ENCODE data around the gene FAM227B.
"Not testable (repeated sequence)": the region's sequence is repeated elsewhere in the genome, so short reads cannot be mapped to it uniquely, and the experiment has no call there.

Gene FAM227B

DNA sequence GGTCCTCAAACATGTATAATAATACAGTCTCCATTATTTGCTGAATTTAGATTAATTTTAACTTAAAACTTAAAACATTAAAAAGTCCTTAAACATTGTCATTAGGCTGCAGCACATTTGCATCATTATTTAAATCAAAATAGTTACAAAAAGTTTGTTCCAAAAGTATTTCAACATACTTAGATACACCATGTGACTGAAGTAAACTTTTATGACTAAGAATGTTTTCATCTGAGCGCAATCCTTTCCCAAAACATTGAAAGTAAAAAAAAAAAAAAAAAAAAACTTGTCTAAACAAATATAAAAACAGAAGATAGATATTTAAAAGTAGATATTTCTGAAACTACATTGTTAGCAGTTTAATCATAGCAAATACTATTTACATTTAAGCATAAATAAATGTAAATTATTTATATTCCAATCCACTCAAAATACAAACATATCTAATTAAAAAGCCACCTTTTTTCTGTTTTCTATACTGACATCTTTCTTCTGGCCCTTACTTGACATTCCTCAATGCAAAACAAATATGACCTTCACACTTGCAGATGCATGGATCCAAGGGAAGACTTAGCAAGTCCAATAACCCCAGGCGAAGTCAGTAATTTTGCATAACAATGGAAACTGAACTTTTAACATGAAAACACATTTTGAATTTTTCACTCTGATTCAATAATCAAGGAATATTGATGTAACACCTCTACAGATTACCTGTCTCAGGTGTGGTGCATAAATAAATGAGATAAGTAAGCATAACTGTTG is 10.3 kb downstream of the FAM227B start:
- no peak for DNase-seq

DNA sequence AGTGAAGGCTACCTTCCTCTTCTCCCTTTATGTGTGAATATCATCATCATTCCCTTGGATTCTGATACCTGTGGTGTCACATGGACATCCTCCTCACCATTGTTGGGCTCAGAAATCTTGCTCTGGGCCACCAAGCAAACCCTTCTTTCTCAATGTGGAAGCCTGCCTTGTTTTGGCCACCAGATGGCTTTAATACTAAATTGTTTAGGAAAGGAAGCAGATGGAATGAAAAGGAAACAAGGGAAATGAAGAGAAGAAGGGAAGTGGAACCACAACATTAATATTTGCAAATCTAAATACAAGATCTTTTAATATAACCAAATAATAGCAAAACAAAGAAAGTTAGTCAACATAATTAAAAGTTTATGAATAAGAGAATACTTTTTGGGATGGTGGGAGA is 14.0 kb downstream of the FAM227B start:
- DNase-seq, result no peak

DNA sequence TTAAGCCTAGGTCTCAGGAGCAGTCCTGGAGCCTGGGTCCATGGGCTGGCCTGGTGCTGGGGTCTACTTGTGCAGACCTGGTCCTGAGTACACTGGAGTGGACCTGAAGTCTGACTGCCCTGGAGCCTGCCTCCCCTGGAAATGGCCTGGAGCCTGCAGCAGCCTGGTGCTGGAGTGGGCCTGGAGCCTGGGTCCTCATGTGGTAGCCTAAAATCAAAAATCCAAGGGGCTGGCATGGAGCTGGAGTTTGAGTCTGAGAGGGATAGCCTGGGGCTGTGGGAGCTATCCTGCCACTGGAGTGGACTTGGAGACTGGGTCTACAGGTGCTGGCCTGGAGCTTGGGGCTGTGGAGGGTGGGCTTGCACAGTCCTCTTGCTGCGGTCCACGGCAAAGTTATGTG is 15.0 kb downstream of the FAM227B start:
- no peak for DNase-seq

DNA sequence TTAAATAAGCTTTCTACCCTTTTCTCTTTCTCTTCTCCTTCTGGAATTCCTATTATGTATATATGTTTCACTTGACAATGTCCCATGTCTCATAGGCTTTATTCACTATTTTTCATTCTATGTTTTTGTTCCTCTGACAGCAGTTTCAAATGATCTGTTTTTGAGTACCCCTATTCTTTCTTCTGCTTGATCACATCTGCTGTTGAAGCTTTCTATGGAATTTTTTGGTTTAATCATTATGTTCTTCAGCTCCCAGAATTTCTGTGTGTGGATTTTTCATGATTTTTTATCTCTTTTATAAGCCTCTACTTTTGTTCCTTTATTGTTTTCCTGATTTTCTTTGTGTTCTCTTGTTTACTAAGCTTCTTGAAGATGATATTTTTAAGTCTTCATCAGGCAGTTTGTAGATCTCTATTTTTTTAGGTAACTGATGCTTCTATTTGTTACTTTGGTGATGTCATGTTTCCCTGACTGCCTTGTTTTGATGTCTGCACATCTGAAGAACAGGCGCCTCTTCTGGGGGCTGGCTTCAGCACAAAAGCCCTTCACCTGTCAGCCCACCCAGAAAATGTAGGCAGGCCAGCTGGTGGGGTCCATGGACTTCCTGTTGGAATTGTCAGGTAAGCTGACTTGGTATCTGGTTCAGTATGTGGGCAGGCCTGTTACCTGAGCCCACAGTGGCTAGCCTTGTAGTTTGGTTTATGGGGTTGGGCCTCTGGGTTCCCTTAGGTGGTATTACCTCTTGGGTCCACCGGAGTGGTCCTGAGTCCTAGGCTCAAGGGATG is 15.8 kb downstream of the FAM227B start:
- DNase-seq, result no peak

DNA sequence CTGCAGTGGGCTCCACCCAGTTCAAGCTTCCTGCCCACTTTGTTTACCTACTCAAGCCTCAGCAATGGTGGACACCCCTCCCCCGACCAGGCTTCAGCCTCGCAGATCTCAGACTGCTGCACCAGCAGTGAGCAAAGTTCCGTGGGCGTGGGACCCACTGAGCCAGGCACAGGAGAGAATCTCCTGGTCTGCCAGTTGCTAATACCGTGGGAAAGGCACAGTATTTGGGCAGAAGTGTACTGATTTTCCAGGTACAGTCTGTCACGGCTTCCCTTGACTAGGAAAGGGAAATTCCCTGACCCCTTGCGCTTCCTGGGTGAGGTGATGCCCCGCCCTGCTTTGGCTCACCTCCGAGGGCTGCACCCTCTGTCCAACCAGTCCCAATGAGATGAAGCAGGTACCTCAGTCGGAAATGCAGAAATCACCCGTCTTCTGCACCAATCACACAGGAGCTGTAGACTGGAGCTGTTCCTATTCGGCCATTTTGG is 27.7 kb downstream of the FAM227B start:
- not testable (repeated sequence) for DNase-seq

DNA sequence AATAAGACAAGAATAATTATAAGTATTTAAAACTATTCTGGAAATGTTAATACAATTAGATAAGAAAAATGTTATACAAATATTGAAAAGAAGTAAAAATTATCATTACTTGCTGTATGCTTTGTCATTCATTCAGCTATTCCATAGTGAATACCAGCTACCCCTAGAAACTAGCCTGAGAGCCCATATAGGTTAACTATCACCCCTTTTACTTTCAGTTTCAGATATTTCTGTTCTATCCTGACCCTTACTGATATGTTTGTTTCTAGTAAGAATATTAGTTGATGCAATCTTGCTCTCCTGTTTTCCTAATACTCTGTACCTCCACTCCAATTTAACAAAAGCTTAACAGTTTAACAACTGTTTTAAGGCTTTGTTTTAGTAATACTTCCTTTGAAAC is 31.6 kb downstream of the FAM227B start:
- DNase-seq, result no peak

DNA sequence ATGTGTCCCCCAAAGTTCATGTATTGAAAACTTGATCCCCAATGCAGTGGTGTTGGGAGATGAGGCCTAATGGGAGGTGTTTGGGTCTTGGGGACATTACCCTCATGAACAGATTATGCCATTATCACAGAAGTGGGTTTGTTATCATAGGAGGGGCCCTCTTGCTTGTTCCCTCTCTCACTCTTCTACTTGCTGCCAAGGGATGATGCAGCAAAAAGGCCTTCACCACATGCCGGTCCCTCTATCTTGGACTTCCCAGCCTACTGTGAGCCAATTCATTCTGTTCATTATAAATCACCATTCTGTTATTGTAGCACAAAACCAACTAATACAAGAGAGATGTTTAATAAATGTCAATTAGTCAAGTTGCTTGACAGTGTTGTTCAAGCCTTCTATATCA is 47.2 kb downstream of the FAM227B start:
- no peak for DNase-seq

DNA sequence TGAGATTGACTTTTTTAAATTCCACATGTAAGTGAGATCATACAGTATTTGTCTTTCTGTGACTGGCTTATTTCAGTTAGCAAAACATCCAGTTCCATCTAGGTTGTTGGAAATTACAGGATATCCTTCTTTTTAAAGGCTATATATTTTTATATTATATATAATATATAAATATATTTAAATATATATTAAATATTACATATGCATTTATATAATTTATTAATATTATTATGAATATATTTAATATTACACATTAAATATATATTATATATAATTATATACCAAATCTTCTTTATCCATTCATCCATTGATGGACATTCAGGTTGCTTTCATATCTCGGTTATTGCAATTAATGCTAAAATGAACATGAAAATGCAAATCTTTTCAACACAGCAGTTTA is 49.9 kb downstream of the FAM227B start:
- DNase-seq, result no peak

DNA sequence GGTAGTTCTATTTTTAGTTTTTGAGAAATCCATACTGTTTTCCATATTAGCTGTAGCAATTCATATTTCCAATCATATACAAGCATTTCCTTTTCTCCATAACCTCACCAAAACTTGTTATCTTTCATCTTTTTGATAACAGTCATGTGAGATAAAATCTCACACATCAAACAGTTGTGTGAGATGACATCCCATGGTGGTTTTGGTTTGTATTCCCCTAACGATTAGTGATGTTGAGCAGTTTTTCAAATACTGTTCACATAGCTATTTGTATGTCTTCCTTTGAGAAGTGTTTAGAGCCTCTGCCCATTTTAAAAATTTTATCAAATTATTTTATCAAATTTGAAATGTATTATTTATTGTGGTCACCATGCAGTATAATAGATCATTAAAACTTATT is 50.4 kb downstream of the FAM227B start:
- DNase-seq, result no peak

DNA sequence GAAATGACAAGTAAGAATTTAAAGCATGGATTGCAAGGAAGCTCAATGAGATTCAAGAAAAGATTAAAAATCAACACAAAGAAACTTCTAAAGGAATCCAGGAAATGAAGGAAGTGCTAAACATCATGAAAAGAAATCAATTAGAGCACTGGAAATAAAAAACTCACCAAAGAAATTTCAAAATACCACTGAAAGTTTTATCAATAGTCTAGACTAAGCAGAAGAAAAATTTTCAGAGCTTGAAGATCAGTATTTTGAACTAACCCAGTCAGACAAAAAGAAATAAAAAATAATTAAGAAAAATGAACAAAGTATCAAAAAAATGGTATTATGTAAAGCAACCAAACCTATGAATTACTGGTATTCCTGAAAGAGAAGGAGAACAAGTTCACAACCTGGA is 60.6 kb downstream of the FAM227B start:
- no peak for DNase-seq

DNA sequence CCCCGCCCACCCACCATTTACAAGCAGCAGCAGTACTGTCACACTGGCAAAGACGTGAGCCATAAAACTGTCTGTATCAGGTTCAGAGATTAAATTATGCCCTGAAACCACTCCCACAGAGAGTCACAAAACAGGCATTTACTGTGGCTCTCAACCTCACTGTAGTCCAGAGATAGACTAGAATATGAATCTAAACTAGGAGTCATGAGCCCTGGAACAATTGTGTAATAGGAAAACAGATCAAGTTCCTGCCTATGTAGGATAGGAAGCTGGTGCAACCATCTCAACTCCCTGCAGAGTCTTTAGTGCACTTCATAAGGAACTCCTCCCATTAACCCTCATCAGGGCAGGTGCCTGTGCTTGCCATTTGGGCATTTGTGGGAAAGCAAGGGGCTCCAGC is 61.7 kb downstream of the FAM227B start:
- no peak for DNase-seq

DNA sequence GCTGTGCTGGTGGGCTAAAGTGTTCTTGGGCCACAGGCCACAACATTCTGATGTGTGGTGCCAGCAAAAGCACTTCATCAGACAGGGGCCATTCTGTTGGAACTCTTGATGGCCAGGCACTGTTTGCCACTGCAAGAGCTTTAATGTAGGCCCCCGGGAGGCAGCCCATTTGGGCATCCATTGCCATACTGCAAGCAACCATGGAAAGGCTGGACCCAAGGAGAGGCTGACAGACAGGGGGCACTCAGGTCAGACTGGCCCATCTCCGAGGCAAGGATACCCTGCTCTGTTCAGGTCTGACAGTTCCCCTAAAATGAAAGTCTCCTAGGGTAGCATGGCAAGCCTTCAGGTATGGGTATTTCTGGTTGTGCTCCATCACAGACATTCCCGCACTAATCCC is 64.2 kb downstream of the FAM227B start:
- DNase-seq, result no peak

DNA sequence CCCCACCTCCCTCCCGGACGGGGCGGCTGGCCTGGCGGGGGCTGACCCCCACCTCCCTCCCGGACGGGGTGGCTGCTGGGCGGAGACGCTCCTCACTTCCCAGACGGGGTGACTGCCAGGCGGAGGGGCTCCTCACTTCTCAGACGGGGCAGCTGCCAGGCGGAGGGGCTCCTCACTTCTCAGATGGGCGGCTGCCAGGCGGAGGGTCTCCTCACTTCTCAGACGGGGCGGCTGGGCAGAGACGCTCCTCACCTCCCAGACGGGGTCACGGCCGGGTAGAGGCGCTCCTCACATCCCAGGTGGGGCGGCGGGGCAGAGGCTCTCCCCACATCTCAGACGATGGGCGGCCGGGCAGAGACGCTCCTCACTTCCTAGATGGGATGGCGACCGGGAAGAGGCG is 70.3 kb downstream of the FAM227B start:
- not testable (repeated sequence) for DNase-seq

DNA sequence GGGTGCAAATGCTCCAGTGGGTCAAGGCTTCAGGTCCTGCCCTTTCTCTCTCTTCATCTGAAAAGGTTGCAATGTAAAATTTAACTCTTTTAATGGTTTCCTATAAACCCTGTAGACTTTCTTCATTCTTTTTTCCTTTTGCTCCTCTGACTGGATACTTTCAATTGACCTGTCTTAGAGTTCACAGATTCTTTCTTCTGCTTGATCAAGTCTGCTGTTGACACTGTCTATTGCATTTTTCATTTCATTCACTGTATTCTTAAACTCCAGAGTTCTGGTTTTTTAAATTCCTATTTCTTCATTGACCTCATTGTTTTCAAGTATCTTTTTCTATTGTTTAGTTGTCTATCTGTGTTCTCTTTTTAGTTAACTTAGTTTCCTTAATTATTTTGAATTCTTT is 82.1 kb downstream of the FAM227B start:
- no peak for DNase-seq

DNA sequence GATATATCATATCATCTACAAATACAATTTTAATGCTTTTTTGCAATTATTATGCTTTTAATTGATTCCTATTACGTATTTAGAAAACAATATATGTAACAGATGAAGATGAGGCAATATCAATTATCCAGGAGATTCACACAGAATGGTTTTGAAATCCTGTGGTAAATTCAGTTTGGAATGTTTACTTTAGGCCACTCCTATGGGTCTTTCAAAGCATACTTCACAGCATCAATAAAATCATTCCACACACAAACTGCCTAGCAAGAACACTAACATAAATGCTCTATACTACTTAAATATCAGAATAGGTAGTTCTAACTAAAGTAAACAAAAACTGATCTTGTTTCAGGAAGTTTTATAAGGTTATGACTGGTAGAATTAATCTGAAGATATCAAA is 90.5 kb downstream of the FAM227B start:
- DNase-seq, result no peak

DNA sequence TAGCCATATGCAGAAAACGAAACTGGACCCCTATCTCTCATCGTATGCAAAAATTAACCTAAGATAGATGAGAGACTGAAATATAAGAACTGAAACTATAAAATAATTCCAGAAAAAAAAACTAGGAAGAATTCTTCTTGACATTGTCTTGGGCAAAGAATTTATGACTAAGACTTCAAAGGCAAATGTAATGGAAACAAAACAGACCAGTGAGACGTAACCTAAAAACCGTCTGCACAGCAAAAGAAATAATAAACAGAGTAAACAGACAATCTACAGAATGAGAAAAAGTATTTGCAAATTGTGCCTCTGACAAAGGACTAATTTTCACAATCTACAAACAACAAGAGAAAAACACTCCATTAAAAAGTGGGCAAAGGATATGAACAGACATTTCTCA is 92.3 kb downstream of the FAM227B start:
- no peak for DNase-seq

DNA sequence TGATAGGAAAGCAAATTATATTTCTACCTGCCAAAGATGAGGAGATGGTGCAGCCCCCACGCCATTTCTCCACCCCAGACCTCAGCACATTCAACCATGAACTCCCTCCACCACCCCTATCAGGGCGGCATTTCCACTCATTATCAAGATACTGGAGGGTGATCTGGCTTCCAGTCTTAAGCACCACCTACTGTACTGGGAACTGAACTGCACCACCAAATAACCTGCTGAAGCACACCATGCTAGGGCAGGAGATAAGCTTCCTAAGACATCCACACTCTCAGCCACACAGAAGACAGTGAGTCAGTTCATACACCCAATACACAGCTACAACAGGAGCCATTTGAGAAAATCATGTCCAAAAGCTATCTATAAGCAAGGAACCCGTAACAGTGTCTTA is 98.8 kb downstream of the FAM227B start:
- no peak for DNase-seq

DNA sequence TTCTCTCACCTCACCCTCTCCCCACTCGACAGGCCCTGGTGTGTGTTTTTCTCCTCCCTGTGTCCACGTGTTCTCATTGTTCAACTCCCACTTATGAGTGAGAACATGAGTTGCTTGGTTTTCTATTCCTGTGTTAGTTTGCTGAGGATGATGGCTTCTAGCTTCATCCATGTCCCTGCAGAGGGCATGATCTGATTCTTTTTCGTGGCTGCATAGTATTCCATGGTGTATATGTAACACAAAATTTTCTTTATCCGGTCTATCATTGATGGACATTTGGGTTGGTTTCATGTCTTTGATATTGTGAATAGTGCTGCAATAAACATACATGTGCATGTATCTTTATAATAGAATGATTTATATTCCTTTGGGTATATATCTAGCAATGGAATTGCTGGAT is 107.9 kb downstream of the FAM227B start:
- DNase-seq, result not testable (repeated sequence)

DNA sequence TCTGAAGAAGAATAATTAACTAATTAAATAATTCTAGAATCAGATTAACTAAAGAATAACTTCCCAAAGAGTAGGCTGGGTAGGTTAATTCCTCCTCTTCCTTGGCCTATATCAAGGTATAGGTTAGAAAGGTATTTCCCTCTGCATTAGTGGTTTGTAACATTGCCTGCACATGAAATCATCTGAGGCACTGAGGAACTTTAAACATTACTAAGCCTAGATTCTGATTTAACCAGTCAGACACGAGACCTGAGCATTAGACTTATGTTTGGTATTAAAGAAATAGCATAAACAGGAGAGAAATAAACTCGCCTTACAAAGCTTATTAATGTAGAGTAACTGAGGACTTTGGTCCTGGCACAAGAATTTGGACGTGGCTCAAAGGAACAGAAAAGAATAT is 113.4 kb downstream of the FAM227B start:
- no peak for DNase-seq

DNA sequence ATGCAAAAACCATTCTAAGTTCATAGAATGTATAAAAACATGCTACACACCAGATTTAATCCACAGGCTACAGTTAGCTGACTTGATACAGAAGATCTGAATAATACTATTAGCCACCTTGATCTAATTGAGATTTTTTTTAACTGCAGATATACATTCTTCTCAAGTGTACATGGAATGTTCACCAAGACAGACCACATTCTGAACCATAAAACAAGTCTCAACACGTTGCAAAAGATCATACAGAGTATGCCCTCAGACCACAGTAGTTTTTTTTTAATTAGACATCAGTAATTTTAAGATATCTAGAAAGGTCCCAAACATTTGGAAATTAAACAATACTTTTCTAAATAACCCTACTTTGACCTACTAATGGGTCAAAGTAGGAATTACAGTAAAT is 114.3 kb downstream of the FAM227B start:
- no peak for DNase-seq

DNA sequence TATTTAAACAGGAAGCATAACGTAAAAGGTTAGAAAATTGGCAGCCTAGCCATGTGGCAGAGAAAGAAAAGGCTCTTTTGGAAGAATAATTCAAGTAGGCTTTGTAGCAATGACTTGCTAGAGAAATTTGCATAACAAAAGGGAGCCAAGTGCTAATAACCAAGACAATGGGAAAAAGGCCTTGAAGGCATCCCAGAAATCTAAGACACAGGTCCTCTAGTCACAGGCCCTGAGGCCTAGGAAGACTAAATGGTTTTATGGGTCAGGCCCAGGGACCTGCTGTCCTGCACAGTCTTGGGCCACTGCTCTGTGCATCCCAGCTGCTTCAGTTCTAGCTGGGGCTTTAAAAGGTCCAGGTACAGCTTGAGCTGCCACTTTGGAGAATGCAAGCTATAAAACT is 119.0 kb downstream of the FAM227B start:
- no peak for DNase-seq

DNA sequence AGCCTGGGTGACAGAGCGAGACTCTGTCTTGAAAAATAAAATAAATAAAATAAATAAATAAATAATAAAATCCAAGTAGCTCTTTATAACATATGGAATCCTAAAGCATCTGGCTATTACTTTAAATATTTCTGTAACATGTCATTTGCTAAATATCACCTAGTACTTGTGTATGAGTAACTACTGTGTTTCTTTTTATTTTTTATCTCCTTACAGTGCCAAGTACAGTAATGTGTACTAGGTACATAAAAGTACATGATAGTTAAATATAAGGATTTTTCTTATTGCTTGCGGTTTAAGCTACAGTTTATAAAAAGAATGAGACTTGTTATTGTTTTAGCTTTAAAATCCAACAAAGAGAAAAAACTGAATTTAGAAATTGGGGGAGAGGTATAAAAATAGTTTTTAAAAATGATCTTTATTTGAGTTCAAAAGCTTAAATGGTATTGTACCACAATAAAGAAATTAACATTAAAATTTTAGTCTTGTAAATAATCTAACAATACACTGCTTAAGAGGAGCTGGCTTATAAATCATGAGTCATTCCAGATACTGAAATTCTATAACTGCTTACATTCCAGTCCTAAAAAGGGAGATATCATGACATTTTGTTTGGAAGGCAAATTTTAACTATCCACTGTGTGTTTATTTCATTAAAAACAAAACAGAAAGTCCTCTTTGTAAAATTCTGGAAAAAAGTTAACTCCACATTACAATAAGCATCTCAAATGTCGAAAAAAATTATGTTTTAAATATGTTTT is 124.4 kb downstream of the FAM227B start:
- DNase-seq, result no peak

DNA sequence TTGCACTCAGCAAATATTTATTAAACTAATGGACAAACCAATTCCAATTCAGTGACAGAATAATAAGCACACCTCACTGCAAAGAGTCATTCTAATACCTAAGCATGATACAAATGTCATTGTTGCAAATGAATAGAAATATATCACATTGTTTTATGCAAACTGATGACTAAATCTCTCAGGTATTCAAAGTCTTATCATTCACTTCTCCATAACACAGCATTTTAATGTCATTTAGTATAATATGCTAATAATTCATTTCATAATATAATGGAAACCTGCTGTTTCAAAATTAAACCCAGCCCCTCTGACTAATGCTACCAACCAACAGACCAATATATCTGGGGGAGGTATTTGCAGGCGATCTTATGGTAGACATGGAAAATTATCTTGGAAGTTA is 125.8 kb downstream of the FAM227B start:
- no peak for DNase-seq

DNA sequence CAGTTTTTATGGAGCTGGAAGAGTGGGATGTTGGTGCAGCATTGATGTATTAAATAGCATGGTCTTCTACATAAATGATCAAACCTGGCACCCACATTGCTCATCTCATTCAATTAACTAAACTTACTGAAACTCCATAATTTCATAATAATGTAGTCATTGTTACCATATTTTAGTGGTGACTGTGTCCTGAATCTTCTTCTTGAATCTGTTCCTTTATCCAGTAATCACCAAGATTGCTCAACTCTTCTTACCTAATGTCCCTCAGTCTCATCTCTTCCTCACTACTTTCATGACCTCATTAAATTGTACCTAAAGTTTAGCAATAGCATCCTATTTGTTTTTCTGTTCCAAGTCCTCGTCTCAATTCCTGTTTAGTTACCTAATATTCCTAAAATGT is 127.8 kb downstream of the FAM227B start:
- DNase-seq, result no peak
